Hippocampal formation (tissue), 2 donors: ENCODE results near the gene OSTN.
"Not testable (repeated sequence)": the region's sequence is repeated elsewhere in the genome, so short reads cannot be mapped to it uniquely, and the experiment has no call there.

Source experiments
- DNase-seq, 2 donors: peaks; one replicate each; lab custom pipeline; 2025; lab: John Stamatoyannopoulos, UW

The OSTN gene

DNA sequence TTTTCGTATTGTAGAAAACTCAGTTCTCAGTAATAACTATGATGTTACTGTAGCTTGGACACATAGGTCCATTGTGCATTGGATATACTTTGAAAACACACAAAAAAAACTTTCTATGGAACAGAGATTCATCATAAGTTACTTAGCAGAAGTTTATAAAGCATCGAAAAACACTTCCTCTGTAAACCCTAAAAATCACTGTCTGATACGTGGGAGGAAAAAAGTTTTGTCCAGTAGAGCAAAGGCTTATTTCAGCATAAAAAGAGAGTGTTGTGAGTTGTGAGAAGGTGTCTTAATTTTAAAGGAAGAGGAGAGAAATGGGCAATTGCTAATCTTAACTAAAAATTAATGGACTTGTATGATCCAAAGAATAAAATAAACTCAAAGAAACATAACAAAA, 64.8 kb downstream of the OSTN start:
- no peak for DNase-seq

DNA sequence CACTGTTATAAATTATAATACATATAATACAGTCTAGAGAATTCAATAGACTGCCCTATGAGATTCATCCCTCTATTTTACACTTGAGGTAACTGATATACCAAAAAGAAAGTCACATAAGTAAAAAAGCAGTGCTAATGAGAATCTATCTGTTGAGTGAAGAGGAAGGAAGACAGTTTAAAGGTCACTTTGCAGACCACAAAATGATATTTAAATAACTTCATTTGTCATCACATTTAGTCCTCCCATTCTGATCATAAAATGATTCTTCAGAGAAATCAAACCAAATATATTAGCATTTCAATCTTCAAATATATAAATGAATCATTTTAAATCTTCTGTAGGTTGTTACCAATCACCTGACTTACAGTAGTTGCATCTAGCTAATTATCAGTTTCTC, 69.7 kb downstream of the OSTN start:
- no peak for DNase-seq

DNA sequence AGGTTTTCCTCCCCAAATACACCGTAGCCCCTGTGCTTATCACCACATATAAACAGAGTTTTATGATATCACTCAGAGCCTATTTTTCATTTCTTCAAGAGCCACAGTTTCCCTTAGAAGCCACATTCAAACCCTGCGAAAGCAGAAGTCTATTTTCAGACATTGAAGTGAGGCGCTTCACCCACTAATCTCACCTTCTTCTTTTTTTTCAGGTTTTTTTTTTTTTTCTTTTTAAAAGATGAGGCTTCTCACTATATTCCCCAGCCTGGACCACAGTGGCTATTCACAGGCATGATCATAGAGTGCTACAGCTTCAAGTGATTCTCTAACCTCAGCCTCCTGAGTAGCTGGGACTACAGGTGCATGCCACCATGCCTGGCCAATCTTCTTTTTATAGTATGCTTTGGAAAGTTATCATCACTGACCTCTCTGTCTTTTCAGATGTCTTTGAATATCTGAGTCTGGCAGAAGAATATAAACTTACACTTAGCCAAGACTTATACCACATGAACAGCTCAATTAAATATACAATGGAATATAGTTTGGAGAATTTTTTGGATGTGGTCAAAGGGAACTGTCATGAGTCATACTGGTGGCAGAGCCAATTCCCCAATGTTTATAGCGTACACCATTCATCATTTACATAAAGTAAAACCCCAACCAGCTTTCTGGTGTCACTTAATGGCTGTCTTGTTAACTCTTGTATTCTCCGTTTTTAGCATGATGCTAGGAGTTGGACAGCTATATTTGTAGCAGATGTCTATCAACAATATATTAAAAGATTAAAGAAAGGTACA, 70.4 kb downstream of the OSTN start:
- no peak for DNase-seq

DNA sequence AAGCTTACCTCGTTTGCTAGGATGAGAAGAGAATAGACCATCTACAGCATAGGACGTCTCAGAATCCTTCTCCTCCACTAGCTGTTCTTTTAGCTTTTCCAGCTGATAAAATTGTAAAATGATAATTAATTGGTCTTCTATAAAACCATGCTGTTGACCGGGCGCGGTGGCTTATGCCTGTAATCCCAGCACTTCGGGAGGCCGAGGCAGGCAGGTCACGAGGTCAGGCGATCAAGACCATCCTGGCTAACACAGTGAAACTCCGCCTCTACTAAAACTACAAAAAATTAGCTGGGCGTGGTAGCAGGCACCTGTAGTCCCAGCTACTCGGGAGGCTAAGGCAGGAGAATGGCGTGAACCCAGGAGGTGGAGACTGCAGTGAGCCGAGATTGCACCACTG, 76.2 kb downstream of the OSTN start:
- DNase-seq, result not testable (repeated sequence)

DNA sequence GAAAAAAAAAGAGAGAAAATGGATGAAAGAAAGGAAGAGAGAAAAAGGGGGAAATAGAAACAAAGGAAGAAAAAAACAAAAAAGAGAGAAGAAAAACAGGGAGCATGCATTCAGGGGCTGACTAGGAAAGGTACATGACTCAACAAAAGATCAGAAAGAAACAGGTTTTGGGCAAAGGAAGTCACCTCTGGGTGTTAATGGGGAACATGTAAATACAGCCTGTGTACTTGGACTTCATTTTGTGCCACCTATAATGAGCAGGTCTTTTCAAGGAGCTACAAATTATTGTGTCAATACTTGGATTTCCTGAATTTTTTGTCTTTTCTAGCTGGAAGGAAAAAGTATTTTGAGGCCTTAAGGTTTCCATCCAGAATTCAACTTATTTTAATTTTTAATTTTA, 76.7 kb downstream of the OSTN start:
- no peak for DNase-seq

DNA sequence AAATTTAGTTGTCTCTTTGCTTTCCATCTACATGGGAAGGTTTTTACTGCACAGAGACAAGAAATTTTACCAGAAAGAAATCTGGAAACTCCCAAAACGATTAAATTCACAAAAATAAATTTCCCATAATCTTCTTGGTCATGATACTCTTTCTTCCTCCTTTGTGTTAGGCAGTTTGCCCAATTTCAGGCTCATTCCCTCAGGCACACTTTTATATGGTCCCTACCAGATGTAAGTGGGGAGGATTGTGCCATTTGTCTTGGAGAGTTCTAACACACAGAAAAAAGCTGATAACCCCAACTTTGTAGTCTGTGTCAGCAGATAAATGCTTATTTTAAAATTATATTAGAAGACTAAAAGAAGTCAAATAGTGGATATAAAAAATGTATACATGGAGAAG, 81.1 kb downstream of the OSTN start:
- no peak for DNase-seq

DNA sequence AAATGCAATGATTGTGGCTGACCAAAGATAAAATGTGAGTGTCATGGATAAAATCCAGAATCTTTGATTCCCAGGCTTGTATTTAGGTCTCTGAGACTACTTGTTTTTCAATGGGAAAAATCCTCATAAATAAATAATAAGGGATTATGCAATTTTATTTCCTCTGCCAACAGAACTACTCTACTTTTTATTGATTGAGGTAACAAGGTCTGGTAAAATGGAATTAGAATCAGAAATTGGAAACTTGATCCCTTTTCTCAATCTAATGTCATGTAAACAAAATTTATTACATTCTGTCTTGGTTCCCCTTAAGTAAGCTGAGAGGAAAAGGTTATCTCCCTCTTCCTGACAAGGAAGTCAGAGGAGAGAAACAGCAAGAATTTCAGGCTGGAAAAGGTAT, 81.8 kb downstream of the OSTN start:
- no peak for DNase-seq

DNA sequence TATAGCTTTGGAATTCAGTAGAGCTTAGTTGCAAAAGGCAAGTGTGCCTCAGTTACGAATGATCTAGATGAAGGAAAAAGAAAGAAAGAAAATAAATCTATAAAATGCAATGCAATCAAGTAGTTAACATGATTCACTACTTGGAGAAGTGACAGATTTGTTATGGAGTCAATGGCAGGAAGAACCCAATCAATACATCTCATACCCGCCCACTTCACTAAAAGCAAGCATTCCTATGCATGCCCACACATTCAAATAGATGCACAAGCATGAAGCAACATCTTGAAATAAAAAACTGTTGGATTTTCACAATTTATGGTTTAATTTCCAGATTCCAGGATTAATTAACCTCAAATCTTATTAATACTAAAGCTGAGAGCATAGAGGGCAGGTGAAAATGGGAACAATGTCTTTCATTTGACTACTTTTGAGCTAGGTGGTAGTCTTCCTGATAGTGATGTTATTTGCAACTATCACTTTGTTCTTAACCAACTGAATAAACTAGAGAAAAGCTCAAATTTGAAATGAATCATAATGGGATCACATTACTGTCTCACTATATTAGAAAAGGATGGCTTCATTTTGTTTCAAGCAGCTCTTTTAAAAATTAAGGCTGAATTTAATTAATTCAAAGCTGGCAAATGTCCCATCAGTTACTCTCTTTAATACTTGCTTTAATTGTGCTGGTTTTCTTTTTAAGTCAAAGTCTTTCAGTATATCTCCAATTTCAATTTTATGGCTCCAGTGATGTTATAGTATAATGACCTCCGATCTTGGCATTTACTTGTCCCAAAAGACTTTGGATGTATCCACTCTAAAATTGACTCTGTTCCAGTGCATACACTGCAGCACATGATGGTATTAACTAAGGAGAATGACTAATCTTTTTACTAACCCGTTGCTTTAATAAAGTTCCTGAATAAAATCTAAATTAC, 83.5 kb downstream of the OSTN start:
- DNase-seq, result no peak

DNA sequence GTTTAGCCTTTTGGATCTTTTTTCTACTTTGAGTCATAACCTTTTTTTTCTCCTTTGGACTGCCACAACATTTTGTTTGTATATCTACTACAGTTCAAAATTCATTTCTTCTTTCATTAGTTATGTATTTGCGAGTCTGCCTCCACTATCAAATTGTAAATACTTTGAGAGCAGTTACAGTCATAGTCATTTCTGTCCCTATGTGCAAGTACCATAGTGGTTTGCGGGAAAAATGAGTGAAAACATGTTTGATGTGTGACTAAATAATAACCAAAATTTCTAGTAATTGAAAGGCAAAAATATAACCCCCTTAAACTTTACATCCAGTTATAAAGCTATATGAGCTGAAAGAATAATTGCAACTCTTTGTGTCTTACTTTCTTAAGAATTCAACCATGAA, 84.4 kb downstream of the OSTN start:
- no peak for DNase-seq

DNA sequence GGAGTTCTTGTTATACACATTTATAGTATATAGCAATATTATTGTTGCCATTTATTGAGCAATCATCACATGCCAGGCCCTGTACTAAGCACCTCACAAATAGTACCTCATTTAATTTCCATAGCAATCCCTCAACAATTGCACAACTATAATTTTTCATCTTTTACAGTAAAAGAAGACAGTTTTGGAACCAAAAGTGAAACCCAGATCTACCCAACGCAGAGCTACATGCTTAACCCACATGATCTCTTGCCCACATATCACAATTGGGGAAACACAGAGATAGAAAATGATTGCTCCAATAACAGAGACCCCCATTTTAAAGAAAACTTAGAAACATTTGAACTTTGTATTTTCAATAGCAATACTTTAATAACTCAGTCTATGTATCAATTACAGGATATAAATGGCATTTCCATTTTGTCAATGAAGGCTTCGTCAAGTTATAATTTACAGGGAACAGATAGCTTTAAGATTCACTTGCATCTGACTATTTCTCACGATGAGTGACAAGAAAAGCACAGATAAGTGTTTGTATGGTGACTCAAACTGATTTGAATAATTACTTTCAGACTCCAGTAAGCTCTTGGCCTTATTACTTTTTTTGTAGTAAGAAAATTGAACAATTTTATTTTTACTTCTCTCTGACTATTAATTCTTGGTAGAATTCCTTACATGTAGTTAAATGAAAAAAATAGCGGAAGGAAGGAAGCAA, 91.4 kb downstream of the OSTN start:
- no peak for DNase-seq

DNA sequence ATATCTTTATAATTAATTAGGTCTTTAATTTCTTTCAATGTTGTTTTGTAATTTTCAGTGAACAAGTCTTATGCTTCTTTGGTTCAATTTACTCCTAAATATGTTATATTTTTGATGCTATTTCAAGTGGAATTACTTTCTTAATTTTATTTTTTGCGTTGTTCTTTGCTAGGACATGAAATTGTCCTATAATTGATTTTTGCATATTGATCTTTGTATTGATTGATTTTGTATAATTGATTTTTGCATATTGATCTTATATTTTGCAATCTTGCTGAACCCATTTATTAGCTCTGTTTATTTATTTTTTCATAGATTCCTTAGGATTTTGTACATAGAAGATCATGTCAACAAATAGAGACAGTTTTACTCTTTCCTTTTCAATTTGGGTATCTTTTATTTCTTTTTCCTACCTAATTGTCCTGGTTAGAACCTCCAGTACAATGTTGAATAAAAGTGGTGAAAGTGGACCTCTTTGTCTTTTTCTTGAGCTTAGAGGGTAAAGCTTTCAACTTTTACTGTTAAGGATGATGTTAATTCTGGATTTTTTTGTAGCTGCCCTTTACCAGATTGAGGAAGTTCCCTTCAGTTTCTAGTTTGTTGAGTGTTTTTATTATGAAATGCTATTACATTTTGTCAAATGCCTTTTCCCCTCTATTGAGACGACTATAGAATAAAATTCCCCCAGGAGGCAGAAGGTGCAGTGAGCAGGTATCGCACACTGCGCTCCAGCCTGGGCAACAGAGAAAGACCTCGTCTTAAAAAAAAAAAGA, 93.4 kb downstream of the OSTN start:
- DNase-seq, result no peak

DNA sequence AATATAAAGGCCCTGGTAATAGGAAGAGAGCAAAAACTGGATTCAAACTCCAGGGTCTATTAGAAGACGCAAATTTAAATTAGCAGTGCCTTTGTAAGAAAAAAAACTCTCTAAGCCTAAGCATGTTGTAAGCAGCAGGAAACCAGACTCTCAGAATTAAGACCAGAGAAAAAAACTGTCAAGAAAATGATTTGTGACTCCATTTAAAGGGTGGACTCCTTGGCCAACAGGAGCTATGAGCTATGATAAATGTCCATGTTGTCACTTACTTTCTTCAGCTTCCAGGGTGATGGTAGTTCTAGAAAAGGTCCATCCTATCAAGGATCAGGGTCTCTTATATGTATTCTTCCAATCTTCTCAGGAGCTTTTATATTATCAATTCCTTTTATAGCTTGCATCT, 95.2 kb downstream of the OSTN start:
- no peak for DNase-seq

DNA sequence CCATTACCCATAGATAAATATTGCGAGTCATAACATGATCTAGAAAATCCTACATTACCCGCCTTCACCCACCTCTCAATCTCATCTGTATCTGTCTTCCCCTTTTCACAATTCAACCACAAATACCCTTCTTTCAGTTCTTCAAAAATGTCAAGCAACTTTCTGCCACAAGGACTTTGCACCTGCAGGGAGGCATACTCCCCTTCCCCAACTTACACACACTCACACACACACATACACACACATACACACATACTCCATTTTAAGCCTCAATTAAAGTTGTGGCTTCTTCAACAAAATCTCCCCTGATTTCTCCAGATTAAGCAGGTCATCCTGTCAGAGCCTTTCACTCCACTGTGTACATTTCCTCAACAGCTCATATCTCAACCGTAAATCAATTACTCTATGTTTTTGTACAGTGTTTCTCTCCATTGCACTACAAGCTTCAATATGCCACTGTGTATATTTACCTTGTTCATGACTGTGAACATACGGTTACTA, 97.0 kb downstream of the OSTN start:
- DNase-seq, result no peak

DNA sequence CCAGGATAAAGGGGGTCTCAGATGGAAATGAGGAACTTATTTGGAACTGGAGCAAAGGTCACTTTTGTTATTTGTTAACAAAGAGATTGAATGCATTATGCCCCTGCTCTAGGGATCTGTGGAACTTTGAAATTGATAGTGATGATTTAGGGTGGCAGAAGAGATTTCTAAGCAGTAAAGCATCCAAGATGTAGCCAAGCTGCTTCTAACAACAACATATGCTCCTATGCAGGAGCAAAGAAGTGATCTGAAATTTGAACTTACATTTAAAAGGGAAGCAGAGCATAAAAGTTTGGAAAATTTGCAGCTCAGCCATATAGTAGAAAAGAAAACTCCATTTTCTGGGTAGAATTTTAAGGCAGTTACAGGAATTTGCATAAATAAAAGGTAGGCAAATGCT, 99.8 kb downstream of the OSTN start:
- no peak for DNase-seq

DNA sequence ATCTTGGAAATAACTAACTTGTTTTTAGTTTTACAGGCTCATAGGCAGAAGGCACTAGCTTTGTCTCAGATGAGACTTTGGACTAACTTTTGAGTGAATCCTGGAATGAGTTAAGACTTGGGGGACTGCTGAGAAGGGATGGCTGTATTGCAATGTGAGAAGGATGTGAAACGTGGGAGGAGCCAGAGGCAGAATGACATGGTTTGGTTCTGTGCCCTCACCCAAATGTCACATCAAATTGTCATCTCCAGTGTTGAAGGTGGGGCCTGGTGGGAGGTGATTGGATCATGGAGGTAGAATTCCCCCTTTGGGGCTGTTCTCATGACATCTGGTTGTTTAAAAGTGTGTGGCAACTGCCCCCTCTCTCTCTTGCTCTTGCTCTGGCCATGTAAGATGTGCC, 101.4 kb downstream of the OSTN start:
- no peak for DNase-seq

DNA sequence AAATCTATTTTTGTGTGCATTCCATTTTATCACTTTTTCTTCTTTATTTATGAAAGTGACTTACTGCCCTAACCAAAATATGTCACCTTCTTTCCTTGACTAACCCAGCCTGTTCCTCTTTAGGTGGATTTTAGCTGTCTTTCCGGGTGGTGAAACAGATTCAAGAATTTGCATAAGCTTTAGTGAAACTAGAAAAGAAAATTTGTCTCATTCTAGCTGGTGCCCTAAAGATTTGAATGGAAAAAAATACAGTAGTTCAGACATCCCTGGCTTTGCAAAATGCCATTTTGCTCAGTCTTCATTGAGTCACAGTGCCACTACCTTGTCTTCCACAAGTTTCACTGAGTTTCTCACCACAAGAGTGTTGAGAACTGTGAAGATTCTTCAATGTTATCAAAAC, 102.0 kb downstream of the OSTN start:
- no peak for DNase-seq

DNA sequence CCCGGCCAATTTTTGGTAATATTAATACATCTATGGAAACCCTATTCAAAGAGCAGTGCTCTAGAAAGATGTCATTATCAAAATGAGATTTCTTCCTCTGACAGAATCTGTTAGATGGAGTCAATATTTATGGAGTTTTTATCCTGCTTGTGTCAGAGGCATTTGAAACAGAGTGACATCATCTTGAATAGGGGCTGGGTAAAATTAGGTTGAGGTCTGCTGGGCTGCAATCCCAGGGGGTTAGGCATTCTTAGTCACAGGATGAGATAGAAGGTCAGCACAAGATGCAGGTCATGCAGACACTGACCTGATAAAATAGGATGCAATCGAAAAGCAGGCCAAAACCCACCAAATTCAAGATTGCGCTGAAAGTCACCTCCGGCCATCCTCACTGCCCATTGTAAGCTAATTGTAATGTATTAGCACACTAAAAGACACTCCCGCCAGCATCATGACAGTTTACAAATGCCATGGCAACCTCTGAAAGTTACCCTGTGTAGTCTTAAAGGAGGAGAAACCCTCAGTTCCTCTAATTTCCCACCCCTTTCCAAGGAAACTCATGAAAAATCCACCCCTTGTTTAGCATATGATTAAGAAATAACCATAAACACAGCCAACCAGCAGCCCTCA, 102.9 kb downstream of the OSTN start:
- no peak for DNase-seq

DNA sequence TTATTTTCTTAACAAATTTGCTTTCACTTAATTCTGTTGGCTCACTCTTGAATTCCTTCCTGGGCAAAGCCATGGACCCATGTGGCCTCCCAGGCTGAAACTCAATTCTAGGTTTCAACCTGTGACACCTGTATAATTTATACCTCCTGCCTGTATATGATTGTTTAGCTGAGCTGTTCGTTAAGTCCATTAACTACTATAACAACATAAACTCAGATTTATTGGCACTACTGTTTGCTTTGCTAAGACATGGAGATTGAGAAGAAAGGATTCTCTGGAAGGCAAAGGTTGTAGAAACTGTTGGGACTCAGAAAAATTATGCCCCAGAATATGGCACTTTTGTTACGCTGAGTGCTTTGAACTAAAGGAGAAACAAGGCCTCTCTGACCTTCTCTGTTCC, 103.4 kb downstream of the OSTN start:
- DNase-seq, result no peak

DNA sequence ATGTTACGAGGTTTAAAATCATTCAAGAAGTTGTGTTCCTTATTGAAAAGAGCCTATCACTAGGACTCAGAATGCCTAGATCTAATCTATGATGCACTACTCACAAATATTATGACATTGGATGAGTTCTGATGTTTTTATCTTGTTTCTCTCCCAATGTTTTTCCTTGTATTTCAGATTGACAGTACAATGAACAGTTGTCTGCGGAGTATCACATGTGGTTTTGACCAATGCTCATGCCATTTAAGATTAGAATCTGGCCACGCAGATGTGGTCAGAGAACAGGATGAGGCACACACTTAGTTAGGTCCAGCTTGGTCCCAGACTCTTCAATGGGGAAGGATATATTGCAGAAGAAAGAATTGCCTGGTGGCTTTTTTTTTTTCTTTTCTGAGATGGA, 104.6 kb downstream of the OSTN start:
- DNase-seq, result no peak

DNA sequence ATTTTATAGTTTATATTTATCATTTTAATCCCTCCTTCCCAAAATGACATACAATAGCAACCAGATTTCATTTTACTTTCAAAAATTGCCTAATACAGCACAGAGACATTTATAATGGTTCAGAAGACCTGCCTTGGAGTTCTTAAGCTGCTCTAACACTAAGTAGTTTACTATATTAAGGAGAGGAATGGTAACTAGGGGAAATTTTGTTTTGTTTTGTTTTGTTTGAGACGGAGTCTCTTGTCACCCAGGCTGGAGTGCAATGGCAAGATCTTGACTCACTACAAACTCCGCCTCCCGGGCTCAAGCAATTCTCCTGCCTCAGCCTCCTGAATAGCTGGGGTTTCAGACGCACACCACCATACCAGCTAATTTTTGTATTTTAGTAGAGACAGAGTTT, 107.4 kb downstream of the OSTN start:
- DNase-seq, result no peak

DNA sequence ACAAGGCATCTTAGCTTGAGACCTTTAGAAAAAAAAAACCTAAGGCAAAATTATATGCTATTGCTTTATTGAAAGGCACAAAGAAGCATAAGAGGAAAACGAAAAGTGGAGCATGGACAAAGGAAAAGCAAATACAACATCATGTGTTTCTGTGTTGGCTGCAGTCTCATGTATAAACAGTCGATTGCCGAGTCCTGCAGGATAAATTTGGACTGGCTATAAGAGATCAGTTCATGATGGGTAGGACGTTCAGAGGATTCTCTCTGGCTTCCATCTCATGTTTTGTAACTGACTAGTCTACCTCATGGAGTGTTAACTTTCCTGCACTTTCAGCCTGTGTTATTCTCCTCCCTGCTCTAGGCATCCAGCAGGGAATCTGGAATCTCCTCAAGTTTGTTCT, 108.3 kb downstream of the OSTN start:
- no peak for DNase-seq
